ENCODE results near the gene CENPU. TPM values are rescaled to one million over a fixed set of nuclear protein-coding genes. Genes with fewer than 3 reads are reported as not detected.

The CENPU gene
- total RNA-seq, 1 experiment from 2014 or later = 42.4 TPM

- H3K4me3 ChIP-seq = no peak overlapping the region; the same call in 1 of the 2 replicates
- no peaks in the 10 kb centered on the region for H3K27me3 ChIP-seq
- H3K36me3 ChIP-seq = peaks cover 7% of the 10 kb centered on the region
- H3K9me3 ChIP-seq = no peaks in the 10 kb centered on the region
- DNase-seq = no peak
Measured at GRCh38 chr4:184732126-184732525, 1.8 kb downstream of the CENPU start.

- Histone ChIP-seq H3K36me3 (peaks cover 7% of the 10 kb centered on the region), H3K27me3 (no peaks in the 10 kb centered on the region), H3K4me3 (no peak overlapping the region), H3K9me3 (no peaks in the 10 kb centered on the region)
- no peak for DNase-seq
Measured at GRCh38 chr4:184731056-184731455, 2.8 kb downstream of the CENPU start.

DNA sequence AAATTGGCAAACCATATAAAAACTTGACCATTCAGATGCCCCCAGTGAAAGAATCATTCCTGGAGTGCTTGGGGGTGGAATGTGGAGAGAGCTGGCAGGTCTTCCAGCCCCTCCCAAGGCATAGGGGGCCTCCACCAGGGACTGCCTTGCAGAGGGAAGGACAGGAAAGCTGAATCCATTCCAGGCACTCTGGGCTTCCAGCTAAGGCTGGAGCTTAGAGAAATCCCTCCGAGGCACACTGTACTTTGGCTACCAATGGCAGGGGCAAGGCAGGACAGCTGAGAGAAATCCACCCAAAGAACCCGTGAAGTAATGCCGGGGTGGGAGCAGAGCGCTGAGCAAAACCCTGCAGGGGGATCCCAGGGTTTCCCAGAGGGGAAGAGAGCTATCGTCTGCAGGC lies 4.0 kb downstream of the CENPU start:
- Histone ChIP-seq H3K4me3 (no peak overlapping the region), H3K9me3 (no peaks in the 10 kb centered on the region), H3K36me3 (peaks cover 7% of the 10 kb centered on the region), H3K27me3 (no peaks in the 10 kb centered on the region)
- no peak for DNase-seq

DNA sequence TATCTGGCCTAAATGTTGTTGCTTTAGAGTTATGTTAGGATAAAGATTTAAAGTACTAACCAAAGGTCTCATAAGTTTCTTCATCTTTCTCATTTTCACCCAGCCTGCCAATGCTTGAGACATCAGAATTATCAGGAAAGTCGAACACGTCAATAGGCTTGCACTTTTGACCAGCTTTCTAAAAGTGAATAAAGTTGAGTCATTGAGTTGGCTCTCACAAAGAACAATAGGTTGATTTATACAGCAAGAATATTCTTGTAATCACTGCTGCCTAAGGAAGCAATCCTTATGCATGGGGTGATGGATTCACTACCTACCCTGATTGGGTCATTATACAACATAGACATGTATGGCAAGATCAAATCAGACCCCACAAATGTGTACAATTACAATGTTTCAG lies 5.0 kb downstream of the CENPU start:
- Histone ChIP-seq H3K36me3 (peaks cover 11% of the 10 kb centered on the region), H3K27me3 (no peaks in the 10 kb centered on the region), H3K4me3 (no peak overlapping the region), H3K9me3 (no peaks in the 10 kb centered on the region)
- no peak for DNase-seq

DNA sequence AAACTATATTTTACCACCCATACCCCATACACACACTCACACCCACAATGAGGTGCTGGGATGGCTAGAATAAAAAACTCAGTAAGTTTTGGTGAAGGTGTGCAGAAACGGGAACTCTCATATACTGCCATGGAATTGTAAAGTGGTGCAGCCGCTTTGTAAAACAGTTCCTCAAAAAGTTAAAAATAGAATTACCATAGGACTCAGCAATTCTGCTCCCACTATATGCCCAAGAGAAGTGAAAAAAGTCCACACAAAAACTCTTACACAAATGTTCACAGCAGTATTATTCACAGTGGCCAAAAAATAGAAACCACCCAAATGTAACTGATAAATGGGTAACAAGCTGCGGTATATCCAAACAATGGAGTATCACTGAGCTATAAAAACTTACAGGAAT lies 6.5 kb downstream of the CENPU start:
- no peak for DNase-seq
- Histone ChIP-seq H3K9me3 (no peaks in the 10 kb centered on the region), H3K4me3 (no peak overlapping the region), H3K36me3 (peaks cover 22% of the 10 kb centered on the region), H3K27me3 (no peaks in the 10 kb centered on the region)

GRCh38 chr4:184722798-184723197 lies 11.1 kb downstream of the CENPU start:
- H3K4me3 ChIP-seq = no peak overlapping the region
- H3K9me3 ChIP-seq = no peaks in the 10 kb centered on the region
- no peaks in the 10 kb centered on the region for H3K27me3 ChIP-seq
- H3K36me3 ChIP-seq = peaks cover 36% of the 10 kb centered on the region
- DNase-seq = no peak

- no peaks in the 10 kb centered on the region for H3K9me3 ChIP-seq
- DNase-seq = no peak
- H3K36me3 ChIP-seq = peaks cover 36% of the 10 kb centered on the region
- no peak overlapping the region for H3K4me3 ChIP-seq
- no peaks in the 10 kb centered on the region for H3K27me3 ChIP-seq
Measured at GRCh38 chr4:184721254-184721653, 12.6 kb downstream of the CENPU start.

DNA sequence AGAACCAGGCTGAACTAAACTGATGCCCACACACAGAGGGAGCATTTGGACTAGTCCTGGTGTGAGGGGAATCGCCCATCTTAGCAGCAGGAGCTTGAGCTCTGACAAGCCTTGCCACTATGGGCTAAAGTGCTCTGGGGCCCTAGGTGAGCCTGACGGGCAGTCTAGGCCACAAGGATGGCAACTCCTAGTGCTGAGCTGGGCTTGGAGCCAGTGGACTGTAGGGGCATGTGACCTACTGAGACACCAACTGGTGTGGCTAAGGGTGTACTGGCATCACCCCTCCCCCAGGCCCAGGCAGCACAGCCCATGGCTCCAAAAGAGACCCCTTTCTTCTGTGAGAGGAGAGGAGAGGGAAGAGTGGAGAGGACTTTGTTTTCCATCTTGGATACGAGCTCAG lies 14.5 kb downstream of the CENPU start:
- H3K4me3 ChIP-seq = no peak overlapping the region
- no peak for DNase-seq
- peaks cover 31% of the 10 kb centered on the region for H3K36me3 ChIP-seq
- no peaks in the 10 kb centered on the region for H3K9me3 ChIP-seq
- no peaks in the 10 kb centered on the region for H3K27me3 ChIP-seq

GRCh38 chr4:184715526-184715925 lies 18.4 kb downstream of the CENPU start:
- Histone ChIP-seq H3K27me3 (no peaks in the 10 kb centered on the region), H3K4me3 (no peak overlapping the region), H3K36me3 (peaks cover 11% of the 10 kb centered on the region), H3K9me3 (no peaks in the 10 kb centered on the region)
- no peak for DNase-seq

- Histone ChIP-seq H3K9me3 (no peaks in the 10 kb centered on the region), H3K27me3 (no peaks in the 10 kb centered on the region), H3K36me3 (peaks cover 18% of the 10 kb centered on the region), H3K4me3 (no peak overlapping the region)
- DNase-seq = no peak
Measured at GRCh38 chr4:184713887-184714286, 20.0 kb downstream of the CENPU start.

GRCh38 chr4:184712322-184712721 lies 21.6 kb downstream of the CENPU start:
- no peak for DNase-seq
- Histone ChIP-seq H3K9me3 (no peaks in the 10 kb centered on the region), H3K27me3 (no peaks in the 10 kb centered on the region), H3K36me3 (peaks cover 18% of the 10 kb centered on the region), H3K4me3 (no peak overlapping the region)

- Histone ChIP-seq H3K9me3 (no peaks in the 10 kb centered on the region), H3K4me3 (no peak overlapping the region), H3K36me3 (peaks cover 27% of the 10 kb centered on the region), H3K27me3 (no peaks in the 10 kb centered on the region)
- no peak for DNase-seq
Measured at GRCh38 chr4:184706453-184706852, 27.4 kb downstream of the CENPU start.

GRCh38 chr4:184705692-184706091 lies 28.2 kb downstream of the CENPU start:
- no peaks in the 10 kb centered on the region for H3K27me3 ChIP-seq
- no peaks in the 10 kb centered on the region for H3K9me3 ChIP-seq
- no peak for DNase-seq
- no peak overlapping the region for H3K4me3 ChIP-seq
- peaks cover 23% of the 10 kb centered on the region for H3K36me3 ChIP-seq

- H3K36me3 ChIP-seq = peaks cover 11% of the 10 kb centered on the region
- H3K27me3 ChIP-seq = no peaks in the 10 kb centered on the region
- DNase-seq = no peak
- no peak overlapping the region for H3K4me3 ChIP-seq
- no peaks in the 10 kb centered on the region for H3K9me3 ChIP-seq
Measured at GRCh38 chr4:184702114-184702513, 31.8 kb downstream of the CENPU start.

DNA sequence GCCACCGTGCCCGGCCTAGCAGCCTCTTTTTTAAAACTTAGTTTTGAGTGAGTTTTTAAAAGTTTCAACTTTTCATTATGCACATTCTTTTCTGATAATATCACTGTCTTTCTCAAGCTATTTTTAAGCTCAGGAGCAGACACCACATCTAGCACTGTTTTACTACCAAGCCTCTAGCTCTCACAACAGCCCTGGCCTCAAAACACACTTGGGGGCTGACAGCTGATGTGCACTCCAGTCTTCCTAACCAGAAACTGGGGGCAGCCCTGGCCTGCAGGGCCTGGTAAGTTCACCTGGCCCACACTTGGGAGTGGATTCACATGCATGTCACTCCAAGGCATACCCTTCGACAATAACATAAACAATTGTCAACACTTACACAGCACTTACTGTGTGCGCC lies 34.0 kb downstream of the CENPU start:
- H3K27me3 ChIP-seq = no peaks in the 10 kb centered on the region
- H3K9me3 ChIP-seq = no peaks in the 10 kb centered on the region
- no peak for DNase-seq
- H3K4me3 ChIP-seq = no peak overlapping the region
- H3K36me3 ChIP-seq = peaks cover 8% of the 10 kb centered on the region

DNA sequence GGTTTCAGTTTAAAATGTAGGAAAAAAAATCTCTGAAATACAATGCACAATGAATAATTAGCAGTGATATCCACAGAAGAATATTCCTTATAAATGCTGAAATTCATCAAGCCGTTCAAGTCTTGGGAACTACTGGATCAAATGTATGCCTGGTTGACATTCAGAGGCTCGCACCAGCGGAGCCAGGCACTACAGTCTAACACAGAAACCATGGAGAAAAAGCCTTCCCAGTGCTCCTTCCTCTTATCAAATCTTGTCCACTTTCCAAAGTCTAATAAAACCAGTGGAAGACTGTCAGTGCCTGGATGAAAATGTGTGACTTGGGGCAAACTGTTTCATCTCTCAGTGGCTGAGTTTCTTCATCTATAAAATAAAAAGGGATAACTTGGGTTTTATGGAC lies 35.9 kb downstream of the CENPU start:
- Histone ChIP-seq H3K9me3 (no peaks in the 10 kb centered on the region), H3K4me3 (no peak overlapping the region), H3K27me3 (no peaks in the 10 kb centered on the region), H3K36me3 (peaks cover 10% of the 10 kb centered on the region)
- DNase-seq = no peak

- Histone ChIP-seq H3K4me3 (no peak overlapping the region), H3K36me3 (peaks cover 9% of the 10 kb centered on the region), H3K9me3 (no peaks in the 10 kb centered on the region), H3K27me3 (no peaks in the 10 kb centered on the region)
- no peak for DNase-seq
Measured at GRCh38 chr4:184695178-184695896, 38.6 kb downstream of the CENPU start.

DNA sequence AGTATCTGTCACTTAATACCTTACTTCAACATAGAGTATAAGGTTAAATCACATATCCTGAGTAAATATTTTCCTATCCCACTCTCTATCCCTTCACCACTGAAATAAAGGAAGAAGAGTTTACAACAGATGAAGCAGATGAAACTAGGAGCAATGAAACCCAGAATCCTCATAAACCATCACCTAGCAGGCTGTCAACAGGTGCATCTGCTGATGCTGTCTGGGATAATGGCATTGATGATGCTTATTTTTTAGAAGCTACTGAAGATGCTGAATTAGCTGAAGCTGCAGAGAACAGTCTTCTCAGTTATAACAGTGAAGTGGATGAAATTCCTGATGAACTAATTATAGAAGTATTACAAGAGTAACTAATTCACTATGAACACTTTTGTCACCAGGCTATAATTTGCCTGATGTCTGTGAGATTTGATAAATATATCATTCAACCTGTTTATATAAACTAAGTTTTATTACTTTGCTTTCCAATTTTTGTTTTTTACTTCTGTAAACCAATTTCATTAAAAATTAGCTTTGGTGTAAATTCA lies 39.4 kb downstream of the CENPU start:
- no peak for DNase-seq
- Histone ChIP-seq H3K4me3 (no peak overlapping the region), H3K36me3 (peaks cover 9% of the 10 kb centered on the region), H3K27me3 (no peaks in the 10 kb centered on the region), H3K9me3 (no peaks in the 10 kb centered on the region)
